NCI-H446 treated with DMSO at 0.1 percent for 48 hours (cell line): Measurements from ENCODE around the gene L2HGDH.

Experiments used
- DNase-seq: peaks from one replicate; lab custom pipeline; 2025; lab: John Stamatoyannopoulos, UW

The L2HGDH gene

DNA sequence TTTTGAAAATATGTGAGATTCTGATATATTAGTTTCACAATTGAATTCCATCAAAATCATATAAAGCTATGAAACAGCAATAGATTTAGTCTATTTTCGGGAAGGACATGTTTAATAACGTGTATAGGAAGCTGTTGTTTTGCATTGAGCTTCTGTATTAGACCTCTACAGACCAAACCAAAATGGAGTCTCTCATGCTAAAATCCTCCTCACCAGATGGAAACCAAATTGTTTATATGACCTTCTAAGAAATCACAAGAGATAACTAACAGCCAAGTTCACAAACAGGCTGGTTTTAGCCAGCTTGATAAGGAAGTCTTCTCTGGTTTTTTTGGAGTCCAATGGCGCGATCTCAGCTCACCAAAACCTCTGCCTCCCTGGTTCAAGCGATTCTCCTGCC is 23.9 kb downstream of the L2HGDH start:
- DNase-seq: no peak

GRCh38 chr14:50285861-50286260 is 26.2 kb downstream of the L2HGDH start:
- no peak for DNase-seq

GRCh38 chr14:50272498-50272897 is 39.5 kb downstream of the L2HGDH start:
- DNase-seq: no peak

GRCh38 chr14:50270932-50271331 is 41.1 kb downstream of the L2HGDH start:
- no peak for DNase-seq

DNA sequence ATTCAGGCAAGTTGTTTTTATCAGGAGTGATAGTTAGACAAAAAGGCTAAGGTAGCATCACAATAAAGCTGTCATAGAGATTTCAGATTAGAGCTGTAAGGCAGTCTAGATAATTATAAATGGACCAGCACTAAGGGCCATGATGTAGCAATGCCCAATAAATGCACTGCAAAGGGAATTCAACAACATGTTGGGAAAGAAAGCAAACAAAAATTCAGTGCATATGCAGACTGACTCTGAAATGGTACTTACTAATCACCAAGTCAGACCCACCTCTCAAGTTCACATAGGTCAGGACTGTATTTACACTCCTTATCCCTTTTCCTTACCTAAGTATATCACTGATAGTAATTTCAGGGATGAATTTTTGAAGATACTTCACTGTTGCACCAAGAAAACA is 47.0 kb downstream of the L2HGDH start:
- no peak for DNase-seq

GRCh38 chr14:50263321-50263720 is 48.7 kb downstream of the L2HGDH start:
- no peak for DNase-seq

DNA sequence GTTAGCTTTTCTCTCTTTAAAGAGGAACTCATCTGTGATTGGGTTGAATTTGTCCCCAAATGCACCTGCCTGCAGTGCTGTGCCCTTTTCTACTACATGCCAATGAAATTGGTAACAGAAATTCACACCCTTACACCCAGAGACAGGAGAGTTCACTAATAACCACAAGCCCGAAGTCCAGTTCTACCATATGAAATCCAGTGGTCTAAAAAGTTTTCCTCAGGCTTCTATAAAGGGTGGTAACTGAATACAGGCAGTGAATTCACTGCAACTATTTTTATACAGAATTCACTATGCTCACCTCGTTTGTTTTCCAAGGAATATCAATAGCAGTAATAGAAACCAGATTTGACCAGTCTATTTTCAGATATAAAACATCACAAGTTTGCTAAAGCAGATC is 49.2 kb downstream of the L2HGDH start:
- no peak for DNase-seq

GRCh38 chr14:50260511-50260910 is 51.5 kb downstream of the L2HGDH start:
- no peak for DNase-seq

DNA sequence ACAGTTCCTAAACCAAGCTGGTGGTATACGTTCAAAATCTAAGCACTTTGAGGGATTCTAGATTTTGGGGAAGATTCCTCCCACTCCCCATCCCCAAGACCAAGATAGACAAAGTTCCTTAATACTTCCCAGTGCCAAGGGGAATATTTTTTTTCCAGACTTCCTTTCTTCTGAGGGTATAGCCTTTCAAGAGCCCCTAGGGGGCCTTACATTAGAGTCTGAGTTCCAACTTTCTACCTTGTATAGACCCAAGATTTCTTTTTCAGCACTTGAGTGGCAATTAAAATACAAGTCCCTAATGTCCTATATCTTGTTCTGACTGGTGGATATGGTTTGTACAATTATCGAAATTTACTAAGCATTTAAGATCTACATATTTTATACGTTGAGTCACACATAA is 52.0 kb downstream of the L2HGDH start:
- DNase-seq: no peak

- DNase-seq: no peak
Observed at GRCh38 chr14:50257732-50258131, 54.3 kb downstream of the L2HGDH start.

DNA sequence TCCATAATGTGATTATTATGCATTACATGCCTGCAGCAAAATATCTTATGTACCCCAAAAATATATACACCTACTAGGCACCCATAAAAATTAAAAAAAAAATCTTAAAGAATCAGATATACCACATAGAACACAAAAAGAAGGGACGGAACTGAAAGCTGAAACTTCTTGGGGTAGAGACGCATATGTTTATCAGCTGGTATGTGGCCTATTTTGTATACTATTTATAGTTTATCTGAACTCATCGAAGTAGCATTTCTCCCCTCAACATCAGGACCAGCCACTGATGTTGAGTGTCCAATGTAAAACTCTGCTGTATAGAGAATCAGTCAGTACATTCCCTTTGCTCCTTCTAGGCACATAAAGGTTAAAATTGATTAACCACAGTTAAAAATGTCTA is 57.8 kb downstream of the L2HGDH start:
- DNase-seq: no peak

DNA sequence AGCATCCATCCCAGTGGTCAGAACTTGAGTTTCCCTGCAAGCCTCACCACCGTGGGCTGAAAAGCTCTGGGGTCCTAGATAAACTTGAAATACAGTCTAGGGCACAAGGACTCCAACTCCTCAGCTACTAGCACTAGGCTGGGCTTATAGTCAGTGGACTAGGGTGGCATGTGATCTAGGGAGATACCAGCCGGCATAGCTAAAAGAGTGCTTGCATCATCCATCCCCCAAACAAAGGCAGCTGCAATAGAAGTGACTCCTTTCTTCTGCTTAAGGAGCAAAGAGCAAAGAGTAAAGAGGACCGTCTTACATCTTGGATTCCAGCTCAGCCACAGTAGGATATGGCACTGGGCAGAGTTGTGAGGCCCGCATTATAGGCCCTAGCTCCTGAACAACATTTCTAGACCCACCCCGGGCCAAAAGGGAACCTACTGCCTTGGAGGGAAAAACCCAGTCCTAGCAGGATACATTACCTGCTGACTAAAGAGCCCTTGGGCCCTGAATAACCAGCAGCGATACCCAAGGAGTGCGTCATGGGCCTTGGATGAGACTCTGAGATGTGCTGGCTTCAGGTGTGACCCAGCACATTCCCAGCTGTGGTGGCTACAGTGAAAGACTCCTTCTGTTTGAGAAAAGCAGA is 62.8 kb downstream of the L2HGDH start:
- DNase-seq: no peak

DNA sequence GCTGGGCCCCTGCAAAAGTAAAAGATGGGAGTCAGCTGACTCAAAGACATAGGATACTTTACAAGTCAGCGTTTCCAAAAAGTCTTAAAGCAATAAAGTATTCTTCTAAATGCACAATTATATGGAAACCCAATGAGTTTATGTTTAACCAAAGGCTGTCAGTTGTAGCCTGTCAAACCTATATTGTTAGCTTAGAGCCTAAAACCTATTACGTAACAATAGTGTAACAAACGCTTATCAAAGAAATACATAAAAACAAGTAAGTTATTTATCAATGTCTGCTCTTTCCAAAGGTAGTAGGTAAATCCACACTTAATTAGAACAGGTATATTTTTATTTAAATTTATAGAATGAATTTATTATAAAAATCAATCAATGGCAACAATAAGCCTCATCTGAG is 64.8 kb downstream of the L2HGDH start:
- DNase-seq: no peak

DNA sequence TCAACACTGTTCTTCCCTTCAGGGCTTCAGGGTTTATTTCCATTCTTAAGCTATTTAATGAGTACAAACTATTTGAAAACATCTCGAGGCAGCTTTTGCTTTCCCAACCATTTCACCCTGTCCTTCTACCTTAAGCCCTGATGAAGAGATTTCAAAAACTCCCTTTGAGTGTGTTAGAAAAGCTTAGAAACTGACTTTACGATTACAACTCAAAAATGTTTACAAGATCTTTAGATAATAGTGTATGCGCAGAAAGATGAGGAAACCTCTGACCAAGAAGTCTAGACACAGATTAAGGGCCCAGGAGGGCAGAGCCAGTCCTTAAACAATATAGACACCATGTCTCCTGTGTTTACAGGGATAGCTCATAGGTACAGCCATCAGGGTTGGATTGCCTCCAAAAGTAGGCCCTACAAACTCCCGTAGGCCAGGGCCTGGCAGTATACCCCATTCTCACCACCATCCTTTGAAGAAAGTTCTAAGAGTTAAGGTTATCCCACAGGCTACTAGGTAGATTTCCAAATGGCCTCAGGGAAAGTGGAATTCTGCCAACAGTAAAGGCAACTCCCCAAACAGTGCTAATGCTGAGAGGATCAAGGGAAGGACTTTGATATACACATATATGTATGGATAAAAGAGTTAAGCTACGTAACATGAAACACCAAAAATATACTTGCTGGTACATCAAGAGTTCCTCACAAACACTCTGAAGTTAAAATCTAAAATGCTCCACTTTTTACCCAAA is 69.3 kb downstream of the L2HGDH start:
- DNase-seq: no peak

GRCh38 chr14:50242096-50242495 is 69.9 kb downstream of the L2HGDH start:
- DNase-seq: no peak

DNA sequence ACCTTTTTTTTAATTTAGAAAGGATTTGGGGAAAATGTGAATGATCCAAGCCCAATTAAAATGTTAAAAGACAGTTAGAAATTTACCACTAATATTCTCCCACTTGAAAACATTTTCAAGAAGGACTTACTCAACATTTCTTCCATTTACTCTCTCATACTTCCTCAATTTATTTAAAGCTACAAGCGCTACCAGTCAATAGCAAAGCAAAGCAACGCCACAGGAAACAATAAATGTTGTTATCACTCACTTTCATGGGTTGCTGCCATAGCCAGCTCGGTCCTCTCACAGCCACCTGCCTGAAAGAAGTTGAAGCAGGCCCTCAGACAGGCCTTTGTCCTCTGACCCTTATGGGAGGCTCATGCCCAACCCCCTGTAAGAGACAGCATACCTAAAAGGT is 74.6 kb downstream of the L2HGDH start:
- DNase-seq: no peak

DNA sequence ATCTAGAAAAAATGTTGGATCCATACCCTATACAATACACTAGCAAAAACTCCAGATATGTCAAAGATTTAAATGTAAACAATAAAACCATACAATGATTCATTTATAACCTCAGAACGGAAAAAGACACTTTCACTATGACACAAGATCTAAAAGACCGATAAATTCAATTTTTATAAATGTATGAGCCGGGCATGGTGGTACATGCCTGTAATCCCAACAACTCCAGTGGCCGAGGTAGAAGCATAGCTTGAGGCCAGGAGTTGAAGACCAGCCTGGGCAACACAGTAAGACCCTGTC is 78.1 kb downstream of the L2HGDH start:
- no peak for DNase-seq

DNA sequence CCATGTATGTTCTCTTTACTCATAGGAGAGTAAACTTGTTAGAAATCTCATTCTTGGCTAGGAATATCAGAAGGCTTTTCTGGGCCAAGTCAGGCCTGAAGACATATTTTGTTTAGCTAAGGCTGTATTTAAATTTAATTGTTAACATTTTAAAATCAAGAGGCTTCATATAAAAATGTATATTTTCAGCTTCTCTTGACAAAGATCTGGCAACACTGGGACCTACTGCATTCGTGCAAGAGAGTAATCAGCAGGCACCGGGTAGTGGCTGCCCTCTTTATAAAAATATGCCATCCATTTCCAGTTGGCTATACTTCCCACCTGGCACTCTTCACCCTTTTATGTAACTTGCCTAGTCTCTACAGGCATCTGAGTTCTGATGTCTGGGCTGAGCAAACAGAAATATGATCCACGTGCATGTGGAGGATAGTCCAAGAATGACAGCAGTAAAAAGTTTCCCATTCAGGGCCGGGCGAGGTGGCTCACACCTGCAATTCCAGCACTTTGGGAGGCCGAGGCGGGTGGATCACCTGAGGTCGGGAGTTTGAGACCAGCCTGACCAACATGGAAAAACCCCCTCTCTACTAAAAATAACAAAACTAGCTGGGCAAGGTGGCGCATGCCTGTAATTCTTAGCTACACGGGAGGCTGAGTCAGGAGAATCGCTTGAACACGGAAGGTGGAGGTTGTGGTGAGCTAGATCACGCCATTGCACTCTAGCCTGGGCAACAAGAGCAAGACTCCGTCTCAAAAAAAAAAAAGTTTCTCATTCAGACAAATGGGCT is 78.7 kb downstream of the L2HGDH start:
- DNase-seq: no peak

GRCh38 chr14:50232276-50232642 is 79.8 kb downstream of the L2HGDH start:
- no peak for DNase-seq

DNA sequence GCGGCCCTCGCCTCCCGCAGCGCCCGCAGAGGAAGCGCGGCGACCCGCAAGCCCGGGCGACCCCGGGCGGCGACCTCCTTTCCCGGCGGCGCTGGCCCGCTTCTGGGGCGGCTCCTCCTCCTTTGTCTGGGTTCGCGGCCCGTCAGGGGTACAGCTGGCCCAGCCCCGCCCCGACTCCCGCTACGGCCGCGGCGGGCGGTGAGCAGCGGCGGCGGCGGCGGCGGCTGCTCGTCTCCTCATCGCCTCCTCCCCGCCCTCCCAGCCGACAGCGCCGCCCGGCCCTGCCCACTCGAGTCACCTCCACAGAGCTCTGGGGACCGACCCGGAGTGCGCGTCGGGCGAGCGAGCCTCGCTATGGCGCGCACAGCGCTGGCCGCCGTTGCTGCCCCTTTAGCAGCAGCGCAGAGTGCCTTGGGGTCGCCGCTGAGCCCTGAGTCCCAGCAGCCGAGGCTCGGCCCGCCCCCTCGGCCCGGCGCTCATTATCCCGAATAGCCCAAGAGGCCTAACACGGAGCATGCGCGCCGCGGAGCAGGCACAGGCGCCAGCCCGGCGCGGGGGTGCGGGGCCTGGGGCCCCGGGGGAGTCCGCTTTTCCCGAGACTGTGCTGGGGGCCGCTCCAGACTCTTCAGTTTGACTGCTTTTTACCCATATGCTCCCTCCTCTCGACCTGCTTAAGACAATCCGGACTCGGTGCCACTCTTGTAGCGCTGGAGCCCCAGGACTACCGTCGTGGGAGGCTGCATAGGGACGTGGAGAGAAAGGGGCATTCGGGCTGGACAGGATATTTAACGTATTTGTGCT is 80.4 kb downstream of the L2HGDH start, which contains the start of gene SOS2:
TSS of gene SOS2 (minus strand) at position 104 of the 801 bp plus-strand sequence. CDS start 295 bp downstream, outside the sequence.
- DNase-seq: peak; percentile 73

DNA sequence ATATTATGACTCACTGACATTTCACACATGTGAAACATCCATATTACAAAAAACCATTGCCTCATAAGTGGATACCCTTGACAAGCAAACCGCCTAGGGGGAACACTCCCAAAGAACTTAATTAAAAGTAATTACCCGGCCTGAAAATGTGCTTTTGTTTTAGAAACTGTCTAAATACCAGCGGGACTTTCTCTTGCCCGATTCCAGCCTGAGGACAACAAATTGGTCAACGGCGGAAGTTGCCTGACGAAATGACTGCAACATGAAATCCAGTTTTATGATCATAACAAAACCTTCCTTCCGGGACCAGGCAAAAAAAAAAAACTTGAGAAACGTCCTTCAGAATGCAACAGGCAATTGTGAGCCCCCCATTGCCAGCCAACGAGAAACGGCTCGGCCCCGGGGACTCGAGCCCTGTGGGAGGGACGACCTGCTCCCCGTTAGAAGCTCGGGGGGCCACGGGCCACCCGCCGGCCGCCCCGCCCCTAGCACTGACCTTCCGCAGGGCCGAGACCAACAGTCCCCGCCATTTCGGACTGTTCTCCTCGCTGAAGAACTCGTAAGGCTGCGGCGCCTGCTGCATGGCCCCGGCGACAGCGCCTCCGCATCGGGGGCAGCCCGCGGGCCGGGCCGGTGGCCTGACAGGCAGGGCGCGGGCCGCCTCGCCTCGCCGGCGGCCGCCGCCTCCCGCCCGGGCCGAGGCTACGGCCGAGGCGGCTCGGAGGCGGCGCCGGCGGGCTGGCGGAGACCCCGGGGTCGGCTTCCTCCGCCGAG is 81.1 kb downstream of the L2HGDH start:
- no peak for DNase-seq

DNA sequence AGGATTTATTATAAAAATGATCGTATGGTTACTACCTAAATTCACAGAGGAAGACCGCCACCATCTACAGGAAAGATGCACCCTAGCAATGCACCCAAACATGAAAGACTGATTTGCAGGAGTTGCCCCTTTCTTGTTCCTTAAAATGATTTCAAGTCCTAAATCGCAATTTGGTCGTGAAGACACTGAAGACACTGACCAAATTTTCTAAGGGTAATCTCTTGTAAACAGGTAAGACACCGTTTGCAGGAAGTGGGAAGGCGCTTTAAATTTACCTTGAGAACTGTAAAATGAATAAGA is 81.7 kb downstream of the L2HGDH start:
- DNase-seq: no peak
